Upper lobe of left lung (tissue), 6 donors: ENCODE data around the gene UBAP2. TPM values are rescaled to one million over a fixed set of nuclear protein-coding genes. Genes with fewer than 3 reads are reported as not detected.

ENCODE experiments used
- ATAC-seq, 2 donors: fragments of 200-7000 bp; cut with Tn5 transposase; one replicate each; pipeline ENCODE4 v1.9.1; 2022; ENCODE audit warnings: mild to moderate bottlenecking in 2 of 2, moderate library complexity in 2 of 2; ENCODE audit not compliant: low FRiP score in 2 of 2
- DNase-seq, 2 donors: peaks; one replicate each; pipeline ENCODE4 v3.0.0-alpha.2; 2019 to 2020
- H3K27ac ChIP-seq, 4 donors: fragments of 200-600 bp; sonication (generic); one replicate each; pipeline ENCODE4 v1.5.1; 2016 to 2019
- H3K27me3 ChIP-seq, 4 donors: fragments of 200-600 bp; sonication (generic); one replicate each; pipeline ENCODE4 v1.5.1; 2017 to 2019
- H3K36me3 ChIP-seq, 4 donors: fragments of 200-600 bp; sonication (generic); one replicate each; pipeline ENCODE4 v1.5.1; 2016 to 2019
- H3K4me1 ChIP-seq, 4 donors: fragments of 200-600 bp; sonication (generic); one replicate each; pipeline ENCODE4 v1.5.1; 2018 to 2019
- H3K4me3 ChIP-seq, 4 donors: fragments of 200-600 bp; sonication (generic); one replicate each; pipeline ENCODE4 v1.5.1; 2017 to 2019; ENCODE audit warnings: mild to moderate bottlenecking in 2 of 4, moderate library complexity in 1 of 4
- H3K9me3 ChIP-seq, 4 donors: fragments of 200-600 bp; sonication (generic); one replicate each; pipeline ENCODE4 v1.5.1; 2018 to 2019
- EP300 ChIP-seq, 4 donors: sonication (generic); formaldehyde crosslinking; IDR thresholded peaks; one replicate each; pipeline ENCODE4 v1.5.1; 2017; ENCODE audit warnings: antibody characterized with exemption in 4 of 4, control low read depth in 2 of 4
- POLR2A ChIP-seq, 4 donors: fragments of 450-650 bp; IDR thresholded peaks; one replicate each; pipeline ENCODE4 v1.5.1; 2016 to 2017; ENCODE audit warnings: antibody characterized with exemption in 4 of 4, mild to moderate bottlenecking in 2 of 4
- POLR2AphosphoS5 ChIP-seq, 2 donors: sonication (generic); formaldehyde crosslinking; IDR thresholded peaks; one replicate each; pipeline ENCODE4 v1.5.1; 2017; ENCODE audit warnings: antibody characterized with exemption in 2 of 2
- WGBS, 2 donors: methylation state at CpG; one replicate each; pipeline ENCODE4 v1.1.5; 2017 to 2018; 5-methylcytosine and 5-hydroxymethylcytosine counted together
- small RNA-seq, 4 donors: library from RNA; depleted of rRNA; stranded (forward); fragments of <200 nt; gene quantifications; one replicate each; pipeline ENCODE3, GENCODE V24; 2016
- total RNA-seq, 6 donors: library from RNA; depleted of rRNA in 4 of 6; stranded (reverse); fragments of >200 nt in 4 of 6; gene quantifications; one replicate each; pipeline versions ENCODE4 v1.1.0 to v1.2.1, GENCODE V29; 2016 to 2021
- TF ChIP-seq, protein P1 (sequence below), 6 experiments: fragments of 450-650 bp in 4 of 6; fragments of 200-600 bp in 2 of 6; sonication (generic) in 2 of 6; IDR thresholded peaks; one replicate each; pipeline ENCODE4 v1.5.1; 2016 to 2019; ENCODE audit warnings: antibody characterized with exemption in 6 of 6
- donor health status: DM: no; HTN: no; CAD: no; lungs with moderate emphysema.
- donor health status: DM: no; HTN: yes; CAD: no; lungs with severe emphysema.

The UBAP2 gene
- total RNA-seq, 6 donors from 2014 or later = 22.3 to 48.2 (median 35.3) TPM

DNA sequence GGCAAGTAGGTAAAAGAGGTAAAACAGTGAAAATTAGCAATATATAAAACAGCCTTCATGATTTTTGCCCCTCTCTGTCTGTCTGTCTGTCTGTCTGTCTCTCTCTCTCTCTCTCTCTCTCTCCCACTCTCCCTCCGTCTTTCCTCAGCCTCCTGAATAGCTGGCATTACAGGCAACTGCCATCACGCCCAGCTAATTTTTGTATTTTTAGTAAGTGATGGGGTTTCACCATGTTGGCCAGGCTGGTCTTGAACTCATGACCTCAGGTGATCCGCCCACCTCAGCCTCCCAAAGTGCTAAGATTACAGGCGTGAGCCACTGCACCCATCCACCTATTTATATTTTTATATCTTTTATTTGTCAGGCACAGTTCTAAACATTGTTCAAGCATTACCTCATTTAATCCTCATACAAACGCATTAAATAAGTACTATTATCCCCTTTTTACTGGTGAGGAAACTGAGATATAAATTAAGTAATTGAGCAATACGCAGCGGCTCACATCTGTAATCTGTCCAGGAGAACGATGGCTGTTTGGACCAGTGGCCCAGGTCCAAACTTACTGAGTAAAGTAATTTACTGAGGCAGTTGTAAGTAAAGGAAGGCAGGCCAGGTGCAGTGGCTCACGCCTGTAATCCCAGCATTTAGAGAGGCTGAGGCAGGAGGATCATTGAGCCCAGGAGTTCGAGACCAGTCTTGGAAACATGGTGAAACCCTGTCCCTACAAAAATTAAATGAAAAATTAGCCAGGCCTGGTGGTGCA is 170.8 kb downstream of the UBAP2 start:
- DNase-seq (no peak), ATAC-seq (no peak)
- Histone ChIP-seq H3K4me1 (peaks cover 0 to 17% (median 1%) of the 10 kb centered on the region in 4 donors), H3K9me3 (no peaks in the 10 kb centered on the region), H3K27ac (no peak overlapping the region), H3K27me3 (no peaks in the 10 kb centered on the region), H3K36me3 (no peaks in the 10 kb centered on the region), H3K4me3 (no peak overlapping the region)
- TF ChIP-seq, protein P1, sequence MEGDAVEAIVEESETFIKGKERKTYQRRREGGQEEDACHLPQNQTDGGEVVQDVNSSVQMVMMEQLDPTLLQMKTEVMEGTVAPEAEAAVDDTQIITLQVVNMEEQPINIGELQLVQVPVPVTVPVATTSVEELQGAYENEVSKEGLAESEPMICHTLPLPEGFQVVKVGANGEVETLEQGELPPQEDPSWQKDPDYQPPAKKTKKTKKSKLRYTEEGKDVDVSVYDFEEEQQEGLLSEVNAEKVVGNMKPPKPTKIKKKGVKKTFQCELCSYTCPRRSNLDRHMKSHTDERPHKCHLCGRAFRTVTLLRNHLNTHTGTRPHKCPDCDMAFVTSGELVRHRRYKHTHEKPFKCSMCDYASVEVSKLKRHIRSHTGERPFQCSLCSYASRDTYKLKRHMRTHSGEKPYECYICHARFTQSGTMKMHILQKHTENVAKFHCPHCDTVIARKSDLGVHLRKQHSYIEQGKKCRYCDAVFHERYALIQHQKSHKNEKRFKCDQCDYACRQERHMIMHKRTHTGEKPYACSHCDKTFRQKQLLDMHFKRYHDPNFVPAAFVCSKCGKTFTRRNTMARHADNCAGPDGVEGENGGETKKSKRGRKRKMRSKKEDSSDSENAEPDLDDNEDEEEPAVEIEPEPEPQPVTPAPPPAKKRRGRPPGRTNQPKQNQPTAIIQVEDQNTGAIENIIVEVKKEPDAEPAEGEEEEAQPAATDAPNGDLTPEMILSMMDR (IDR thresholded peaks at IDR 0.05) = no peak
- TF ChIP-seq POLR2AphosphoS5 (IDR thresholded peaks at IDR 0.05) = no peak
- no peak for TF ChIP-seq EP300 (IDR thresholded peaks at IDR 0.05)
- TF ChIP-seq POLR2A (IDR thresholded peaks at IDR 0.05) = no peak
- 79 to 84% methylated on average over 10 of the region's 10 CpGs for WGBS, 2 donors

Small RNA genes within 50 kb of the gene (small RNA-seq; reads per million reads assigned to genes)
- 0.18 to 0.29 (median 0.21) reads per million in 4 donors for gene RN7SKP114
- gene SNORD121A = 13.5 to 37.1 (median 32.6) reads per million in 4 donors
- gene SNORD121B = 0 reads per million in 4 donors

Other genes starting within 250 kb of the UBAP2 start
- gene UBE2R2, start 231.7 kb downstream of the UBAP2 start, total RNA-seq = 10 to 100 TPM; 24.6 to 33.6 (median 28.8) TPM
- 10 to 100 TPM; 17.8 to 41.0 (median 34.0) TPM for gene DCAF12, start 77.8 kb upstream of the UBAP2 start, total RNA-seq
- 10 to 100 TPM; 37.7 to 62.2 (median 48.1) TPM for gene UBAP1, start 130.2 kb upstream of the UBAP2 start, total RNA-seq